ENCODE measurements around the gene VCPKMT. TPM values are rescaled to one million over a fixed set of nuclear protein-coding genes. Genes with fewer than 3 reads are reported as not detected.

VCPKMT gene
- total RNA-seq, 4 donors from 2014 or later, result 0.69 to 8.2 (median 4.9) TPM

- Histone ChIP-seq H3K27ac (peak overlapping the region in 3 of 4 donors; percentile 74 to 77 (median 75)), H3K36me3 (no peaks in the 10 kb centered on the region), H3K4me1 (peaks cover 0 to 28% (median 16%) of the 10 kb centered on the region in 3 donors), H3K27me3 (no peaks in the 10 kb centered on the region), H3K9me3 (no peaks in the 10 kb centered on the region), H3K4me3 (no peak overlapping the region)
- 82% methylated on average over 7 of the region's 7 CpGs; no CpG with 5 or more reads in 1 of the 2 donors for WGBS, 2 donors (ENCODE audit: low coverage in 1 of 2)
- ATAC-seq, result no peak
- TF ChIP-seq EP300 (IDR thresholded peaks at IDR 0.05) (no peak), CTCF (IDR thresholded peaks at IDR 0.05) (no peak), POLR2AphosphoS5 (IDR thresholded peaks at IDR 0.05) (no peak), POLR2A (IDR thresholded peaks at IDR 0.05) (no peak)
These were observed 53.8 kb downstream of the VCPKMT start for GRCh38 chr14:50062438-50063085.

- Histone ChIP-seq H3K27ac (peak overlapping the region; percentile 48 to 77 (median 74)), H3K4me1 (peaks cover 0 to 28% (median 16%) of the 10 kb centered on the region in 3 donors), H3K9me3 (no peaks in the 10 kb centered on the region), H3K27me3 (no peaks in the 10 kb centered on the region), H3K4me3 (no peak overlapping the region), H3K36me3 (no peaks in the 10 kb centered on the region)
- TF ChIP-seq POLR2AphosphoS5 (IDR thresholded peaks at IDR 0.05), result no peak
- TF ChIP-seq CTCF (IDR thresholded peaks at IDR 0.05), result no peak
- no peak for TF ChIP-seq EP300 (IDR thresholded peaks at IDR 0.05)
- no peak for TF ChIP-seq POLR2A (IDR thresholded peaks at IDR 0.05)
- WGBS, 2 donors (ENCODE audit: low coverage in 1 of 2), result 87 to 100% methylated on average over 3 to 4 of the region's 11 CpGs
- peak; percentile 32 for ATAC-seq
These were observed 54.5 kb downstream of the VCPKMT start for GRCh38 chr14:50061664-50062437.

- Histone ChIP-seq H3K27ac (peak overlapping the region; percentile 48 to 77 (median 74)), H3K36me3 (no peaks in the 10 kb centered on the region), H3K27me3 (no peaks in the 10 kb centered on the region), H3K4me3 (no peak overlapping the region), H3K9me3 (no peaks in the 10 kb centered on the region), H3K4me1 (peaks cover 0 to 28% (median 16%) of the 10 kb centered on the region in 3 donors)
- ATAC-seq, result peak; percentile 88
- TF ChIP-seq POLR2A (IDR thresholded peaks at IDR 0.05) (no peak), POLR2AphosphoS5 (IDR thresholded peaks at IDR 0.05) (peak; percentile 69), EP300 (IDR thresholded peaks at IDR 0.05) (no peak), CTCF (IDR thresholded peaks at IDR 0.05) (peak in 2 of 4 experiments; percentile 31 to 48)
- 10 to 61% methylated on average over 3 to 7 of the region's 12 CpGs for WGBS, 2 donors (ENCODE audit: low coverage in 1 of 2)
These were observed 55.3 kb downstream of the VCPKMT start for GRCh38 chr14:50060871-50061663.

- H3K4me3 ChIP-seq, result no peak overlapping the region
- WGBS, 2 donors (ENCODE audit: low coverage in 1 of 2), result 91 to 94% methylated on average over 3 to 7 of the region's 13 CpGs
- H3K9me3 ChIP-seq, result no peaks in the 10 kb centered on the region
- H3K4me1 ChIP-seq, result peaks cover 0 to 28% (median 16%) of the 10 kb centered on the region in 3 donors
- no peaks in the 10 kb centered on the region for H3K27me3 ChIP-seq
- ATAC-seq, result no peak
- H3K36me3 ChIP-seq, result no peaks in the 10 kb centered on the region
- peak overlapping the region in 3 of 4 donors; percentile 74 to 77 (median 75) for H3K27ac ChIP-seq
- no peak for TF ChIP-seq POLR2A (IDR thresholded peaks at IDR 0.05)
These were observed 56.4 kb downstream of the VCPKMT start for GRCh38 chr14:50059763-50060616.

Small RNA genes within 50 kb of the gene (small RNA-seq; reads per million reads assigned to genes)
- gene RF00019, result 0 reads per million in 4 donors

Other genes with a start within 250 kb of the VCPKMT start
- 10 to 100 TPM; 43.1 to 59.6 (median 51.3) TPM for gene ARF6, start 223.5 kb downstream of the VCPKMT start, total RNA-seq
- gene SOS2, start 115.0 kb upstream of the VCPKMT start, total RNA-seq, result 10 to 100 TPM; 39.7 to 58.8 (median 50.6) TPM
- gene L2HGDH, start 195.7 kb upstream of the VCPKMT start, total RNA-seq, result 10 to 100 TPM in 1 of 4 donors, 1 to 10 TPM in 3; 3.4 to 10.2 (median 7.0) TPM
- gene DMAC2L, start 195.8 kb upstream of the VCPKMT start, total RNA-seq, result 10 to 100 TPM; 21.1 to 28.3 (median 22.1) TPM